ENCODE measurements around the gene PREPL.

GRCh38 chr2:44398243-44398897, 37.1 kb upstream of the PREPL start:
- no peak for TF ChIP-seq CTCF (IDR thresholded peaks at IDR 0.05; ENCODE audit: extremely low read depth in 1 of 2, insufficient read depth in 1 of 2, low read depth in 1 of 2, low read length in 2 of 2)
- no peak for TF ChIP-seq POLR2AphosphoS5 (IDR thresholded peaks at IDR 0.05; ENCODE audit: insufficient read depth, low read depth, low read length)
- no peak for TF ChIP-seq POLR2A (IDR thresholded peaks at IDR 0.05; ENCODE audit: low read depth, low read length)

Measured in endothelial cell of umbilical vein (primary cell).